Measurements from ENCODE around the gene SLC38A11. TPM values are rescaled to one million over a fixed set of nuclear protein-coding genes. Genes with fewer than 3 reads are reported as not detected.

Gene SLC38A11
- total and polyA plus RNA-seq, 2 of the 8 experiments (the other 6 are each of a cell fraction or from before 2014, with no cell fraction given) = not detected

DNA sequence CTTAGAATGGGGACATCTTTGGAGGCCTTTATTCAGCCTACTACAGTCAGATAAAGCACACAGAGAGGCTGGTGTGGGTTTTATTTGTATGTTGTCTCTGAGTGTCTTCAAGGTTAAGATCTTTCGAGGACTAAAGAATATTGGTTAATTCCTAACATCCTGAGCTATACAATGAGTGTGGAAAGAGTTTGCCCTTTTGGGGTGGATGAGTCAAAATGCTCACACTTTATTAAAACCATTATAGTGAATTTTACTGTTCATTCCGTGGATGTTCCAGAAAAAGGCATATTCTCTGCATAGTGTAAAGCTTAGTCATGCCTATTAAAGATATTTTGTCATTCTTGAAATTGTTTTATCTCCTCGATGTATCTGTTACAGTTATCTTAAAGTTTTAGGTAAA, 29.1 kb upstream of the SLC38A11 start (continued):
- no peak for TF ChIP-seq CREB1 (IDR thresholded peaks at IDR 0.05)
- no peak for TF ChIP-seq EGR1 (IDR thresholded peaks at IDR 0.05; ENCODE audit: borderline replicate concordance, low read depth, low read length)
- no peak for TF ChIP-seq POLR2AphosphoS5 (IDR thresholded peaks at IDR 0.05; ENCODE audit: low read depth, low read length)

All from H1 (cell line).